Measurements from ENCODE around the gene SWT1.
"Not testable (repeated sequence)": the region's sequence is repeated elsewhere in the genome, so short reads cannot be mapped to it uniquely, and the experiment has no call there.

The SWT1 gene

DNA sequence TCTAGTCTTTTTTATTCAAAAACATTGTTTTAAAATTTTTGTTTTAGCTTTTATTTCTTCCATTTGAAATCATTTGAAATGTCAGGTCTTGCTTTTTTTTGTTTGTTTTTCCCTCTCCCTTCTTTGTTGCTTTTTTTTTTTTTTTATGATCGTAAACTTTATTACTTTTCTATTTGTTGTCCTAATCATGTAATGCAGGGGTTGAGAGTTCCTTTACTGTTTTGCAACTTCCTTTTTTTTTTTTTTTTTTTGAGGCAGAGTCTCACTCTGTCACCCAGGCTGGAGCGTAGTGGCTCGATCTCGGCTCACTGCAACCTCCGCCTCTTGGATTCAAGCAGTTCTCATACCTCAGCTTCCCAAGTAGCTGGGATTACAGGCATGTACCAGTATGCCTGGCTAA is 135.3 kb downstream of the SWT1 start:
- no peak for DNase-seq

DNA sequence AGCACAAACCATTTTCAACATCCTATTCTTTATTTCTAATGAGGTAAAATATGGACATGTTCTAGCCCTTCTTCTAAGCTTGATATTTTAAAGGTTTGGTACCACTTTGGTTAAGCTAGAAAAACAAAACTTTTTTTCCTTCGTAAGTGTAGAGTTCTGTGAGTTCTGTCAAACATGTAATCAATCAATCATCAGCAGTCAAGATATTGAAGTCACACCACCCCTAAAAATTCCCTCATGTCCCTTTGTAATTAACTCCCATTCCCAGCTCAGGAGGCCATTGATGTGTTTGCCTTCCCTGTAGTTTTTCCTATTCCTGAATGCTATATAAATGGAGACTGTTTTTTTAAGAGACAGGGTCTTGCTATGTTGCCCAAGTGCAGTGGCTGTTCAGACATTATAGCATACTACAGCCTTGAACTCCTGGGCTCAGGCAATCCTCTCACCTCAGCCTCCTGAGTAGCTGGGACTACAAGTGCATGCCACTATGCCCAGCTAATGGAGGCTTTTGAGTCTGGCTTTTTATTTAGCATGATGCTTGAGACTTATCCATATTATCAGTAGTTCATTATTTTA is 137.1 kb downstream of the SWT1 start:
- DNase-seq = no peak

DNA sequence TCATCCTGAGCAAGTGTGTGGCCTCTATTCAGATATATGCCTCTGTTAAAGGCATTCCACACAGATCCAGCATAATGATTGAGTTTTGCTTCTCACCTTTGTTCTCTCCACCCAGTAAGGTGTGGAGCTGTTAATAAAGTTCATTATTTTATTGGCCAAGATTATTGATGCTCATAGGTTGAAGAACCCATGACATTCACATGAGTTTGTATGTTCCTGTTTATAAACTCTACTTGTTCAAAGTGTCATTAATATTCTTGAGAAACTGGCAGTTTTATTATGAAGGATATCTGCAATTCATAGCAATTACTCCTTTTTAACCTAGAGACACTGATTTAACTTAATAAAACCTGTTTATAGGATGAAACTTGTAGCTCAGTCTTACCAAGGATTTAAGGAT is 138.1 kb downstream of the SWT1 start:
- DNase-seq = no peak

DNA sequence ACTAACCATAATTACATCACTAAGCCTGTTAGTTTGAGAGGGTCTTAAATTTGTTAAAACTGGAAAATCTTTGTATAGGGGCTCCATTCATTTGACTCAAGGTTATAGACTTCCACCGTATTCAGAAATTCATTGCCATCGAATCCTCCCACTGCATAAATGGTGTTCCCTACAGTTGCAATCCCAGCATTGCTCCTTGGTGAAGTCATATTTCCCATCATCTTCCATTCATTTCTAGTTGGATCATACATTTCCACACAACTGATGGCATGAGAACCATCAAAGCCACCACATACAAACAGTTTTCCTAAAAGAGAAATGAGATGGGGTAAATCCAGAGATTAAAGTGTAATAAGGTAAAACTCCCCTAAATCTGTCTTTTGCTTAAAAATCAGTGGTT is 141.0 kb downstream of the SWT1 start:
- DNase-seq = no peak

DNA sequence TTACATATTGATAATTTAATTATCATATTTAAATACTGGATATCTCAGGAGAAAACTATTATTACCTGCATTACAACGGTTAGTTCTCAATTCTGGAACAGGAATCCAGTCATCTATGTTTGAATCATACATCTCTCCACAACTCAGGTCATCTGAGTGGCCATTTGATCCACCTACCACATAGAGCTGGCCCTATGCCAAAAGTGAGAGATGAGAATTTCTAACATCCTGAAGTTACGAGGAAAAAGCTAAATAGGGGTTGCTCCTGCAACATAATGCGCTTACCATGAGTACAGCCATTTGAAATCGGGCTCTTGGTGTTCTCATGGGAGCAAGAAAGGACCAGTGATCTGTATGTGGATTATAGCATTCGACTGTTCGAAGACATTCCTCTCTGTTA is 143.2 kb downstream of the SWT1 start:
- DNase-seq = no peak

DNA sequence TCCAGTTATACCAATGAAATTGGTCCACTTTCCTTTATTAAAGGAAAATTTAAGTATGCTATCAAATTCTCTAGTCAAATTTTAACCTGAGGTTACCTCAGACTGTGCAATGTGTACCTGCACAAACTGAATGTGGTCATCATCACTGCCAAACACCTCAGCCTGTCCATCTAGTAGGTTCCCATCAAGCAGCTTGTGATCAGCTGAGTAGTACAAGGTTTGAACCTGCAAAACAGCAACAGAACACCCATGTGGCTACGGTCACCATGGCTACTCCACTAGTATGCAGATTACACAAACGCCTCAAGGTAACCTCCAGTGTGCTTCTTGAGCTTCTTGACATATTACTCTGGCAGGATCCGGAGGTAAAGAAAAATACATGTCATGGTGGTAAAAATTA is 148.5 kb downstream of the SWT1 start:
- no peak for DNase-seq

DNA sequence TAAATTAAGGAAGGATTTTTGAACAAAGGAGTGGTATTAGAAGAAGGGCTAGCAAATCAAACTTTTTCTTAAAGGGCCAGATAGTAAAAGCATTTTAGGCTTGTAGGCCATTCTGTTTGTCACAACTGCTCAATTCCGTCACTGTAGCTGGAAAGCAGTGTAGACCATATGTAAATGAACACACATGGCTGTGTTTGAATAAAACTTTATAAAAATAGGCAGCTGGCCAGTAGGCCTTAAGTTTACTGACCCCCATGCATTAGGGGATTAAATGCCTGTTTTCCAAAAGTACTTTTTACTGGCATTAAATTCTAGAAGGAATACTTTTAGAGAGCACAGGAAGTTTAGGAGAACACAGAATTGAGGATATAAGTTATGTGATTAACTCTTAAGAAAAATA is 151.2 kb downstream of the SWT1 start:
- no peak for DNase-seq

DNA sequence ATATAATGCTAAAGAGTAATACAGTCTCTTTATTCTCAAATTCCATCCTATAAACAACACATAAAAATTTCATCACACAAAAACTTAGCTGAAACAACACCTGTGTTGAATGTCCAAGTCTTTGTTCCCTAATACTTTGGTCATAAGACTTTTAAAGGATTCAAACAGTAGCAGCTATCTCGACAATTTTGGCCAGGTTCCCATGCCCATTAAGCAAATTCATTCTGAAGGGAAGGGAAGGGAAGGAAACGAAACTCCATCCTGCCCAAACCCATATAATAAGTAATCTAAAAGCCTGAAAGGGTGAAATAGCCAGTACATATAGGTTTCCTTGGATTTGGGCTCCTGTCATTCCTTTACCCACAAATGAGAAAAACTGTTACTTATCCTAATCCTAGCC is 152.6 kb downstream of the SWT1 start:
- no peak for DNase-seq

DNA sequence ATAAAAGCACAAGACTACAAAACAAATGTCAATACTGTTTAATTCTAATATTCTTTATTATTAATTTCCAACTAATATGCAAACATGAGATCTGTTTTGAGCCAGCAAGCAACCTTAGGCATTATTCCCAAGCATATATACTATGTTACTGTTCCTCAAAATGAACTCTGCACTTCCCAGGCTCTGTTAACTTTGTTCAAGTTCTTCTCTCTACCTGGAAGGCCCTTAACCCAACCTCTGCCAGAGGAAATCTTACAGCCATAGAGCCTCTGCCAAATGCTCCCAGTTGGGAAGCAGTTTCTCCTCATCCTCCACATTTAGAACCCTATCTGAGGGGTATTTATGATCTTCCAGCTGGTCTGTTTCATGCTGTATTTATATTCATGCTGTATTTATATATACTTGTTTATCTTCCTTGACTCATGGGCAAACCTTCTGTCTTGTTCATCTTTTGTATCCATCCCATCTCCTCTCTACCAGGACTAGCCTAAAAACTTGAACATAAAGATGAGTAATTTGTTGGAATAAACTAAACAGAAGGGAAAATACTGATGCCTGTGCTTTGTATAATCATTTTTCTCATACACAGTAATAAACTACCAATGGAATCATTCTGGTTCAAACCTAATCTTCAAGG is 154.7 kb downstream of the SWT1 start:
- no peak for DNase-seq

DNA sequence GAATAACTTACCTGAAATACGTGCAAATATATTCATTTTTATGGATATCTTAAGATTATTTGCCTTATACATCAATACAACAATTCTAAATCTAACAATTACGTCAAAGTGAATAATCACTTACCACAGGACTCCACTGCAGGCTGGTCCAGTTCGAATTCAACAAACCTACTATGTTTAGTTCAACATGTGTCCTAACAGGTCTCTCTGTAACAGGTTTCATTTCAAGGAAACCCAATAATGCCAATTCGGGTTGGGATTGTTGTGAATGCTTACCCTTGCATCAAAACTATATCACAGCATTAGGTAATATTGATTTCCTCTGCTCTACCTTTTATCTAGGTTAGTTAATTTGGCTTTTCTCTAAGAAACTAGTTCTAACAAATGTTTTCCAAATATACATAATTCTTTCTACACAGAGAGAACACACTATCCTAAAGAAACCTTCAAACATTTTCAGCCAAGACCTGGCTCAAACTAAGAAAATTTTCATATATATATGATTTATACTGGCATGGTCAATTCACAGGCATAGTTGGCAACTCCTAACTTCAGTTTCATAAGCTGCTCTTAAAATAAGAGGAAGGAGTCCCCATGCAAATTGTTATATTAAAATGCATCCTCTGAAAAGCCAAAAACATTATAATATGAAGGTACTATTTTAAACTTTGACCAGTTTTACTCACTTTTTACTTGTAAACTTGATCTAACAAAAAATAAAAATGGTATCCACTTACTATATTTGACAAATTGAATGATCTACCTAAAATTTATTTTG is 155.6 kb downstream of the SWT1 start:
- no peak for DNase-seq

DNA sequence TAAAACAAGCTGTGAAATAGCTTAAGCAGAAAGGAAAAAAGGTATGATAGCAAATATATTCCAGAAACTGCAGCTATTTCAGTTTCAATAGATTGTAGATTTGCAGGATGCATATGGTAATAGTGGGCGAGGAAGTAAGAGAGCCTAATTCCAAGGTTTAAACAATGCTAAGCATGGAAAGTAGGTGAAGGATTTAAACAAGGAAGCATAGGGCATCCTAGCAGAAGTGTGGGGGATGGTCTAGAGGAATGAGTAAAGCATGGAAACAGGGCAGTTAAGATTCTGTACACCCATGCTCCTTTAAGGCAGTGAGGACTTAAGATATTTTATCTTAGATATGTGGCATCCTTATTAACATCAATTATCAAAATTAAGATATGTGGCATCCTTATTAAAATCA is 157.4 kb downstream of the SWT1 start:
- DNase-seq = no peak

DNA sequence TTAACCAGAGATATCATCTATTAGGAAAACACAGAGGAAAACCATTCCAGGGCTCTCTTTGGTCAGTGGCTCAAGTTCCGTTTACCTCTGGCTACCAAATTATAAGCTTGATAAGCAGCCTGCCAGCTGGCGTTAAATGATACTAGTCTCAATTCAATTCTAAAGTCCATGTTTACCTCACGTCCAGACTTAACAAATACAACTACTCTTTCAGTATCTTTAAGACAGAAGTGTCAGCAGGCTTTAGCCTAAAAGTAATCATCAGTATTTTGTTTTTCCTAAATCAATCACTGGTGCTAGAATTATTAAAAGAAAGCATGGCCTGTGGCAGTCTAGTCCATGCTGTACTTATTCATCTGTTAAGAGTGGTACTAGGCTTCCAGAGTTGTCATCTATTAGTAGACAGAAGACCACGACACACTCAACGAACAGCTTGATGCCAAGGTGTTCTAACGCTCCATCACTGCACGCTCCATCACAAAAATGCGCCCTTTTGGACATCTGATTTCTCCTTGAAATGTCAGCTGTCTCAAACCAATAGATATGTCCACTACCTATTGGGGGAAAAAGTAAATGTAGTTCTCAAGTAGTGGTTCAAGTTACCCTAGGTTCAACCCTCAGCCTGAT is 158.6 kb downstream of the SWT1 start:
- DNase-seq = no peak

DNA sequence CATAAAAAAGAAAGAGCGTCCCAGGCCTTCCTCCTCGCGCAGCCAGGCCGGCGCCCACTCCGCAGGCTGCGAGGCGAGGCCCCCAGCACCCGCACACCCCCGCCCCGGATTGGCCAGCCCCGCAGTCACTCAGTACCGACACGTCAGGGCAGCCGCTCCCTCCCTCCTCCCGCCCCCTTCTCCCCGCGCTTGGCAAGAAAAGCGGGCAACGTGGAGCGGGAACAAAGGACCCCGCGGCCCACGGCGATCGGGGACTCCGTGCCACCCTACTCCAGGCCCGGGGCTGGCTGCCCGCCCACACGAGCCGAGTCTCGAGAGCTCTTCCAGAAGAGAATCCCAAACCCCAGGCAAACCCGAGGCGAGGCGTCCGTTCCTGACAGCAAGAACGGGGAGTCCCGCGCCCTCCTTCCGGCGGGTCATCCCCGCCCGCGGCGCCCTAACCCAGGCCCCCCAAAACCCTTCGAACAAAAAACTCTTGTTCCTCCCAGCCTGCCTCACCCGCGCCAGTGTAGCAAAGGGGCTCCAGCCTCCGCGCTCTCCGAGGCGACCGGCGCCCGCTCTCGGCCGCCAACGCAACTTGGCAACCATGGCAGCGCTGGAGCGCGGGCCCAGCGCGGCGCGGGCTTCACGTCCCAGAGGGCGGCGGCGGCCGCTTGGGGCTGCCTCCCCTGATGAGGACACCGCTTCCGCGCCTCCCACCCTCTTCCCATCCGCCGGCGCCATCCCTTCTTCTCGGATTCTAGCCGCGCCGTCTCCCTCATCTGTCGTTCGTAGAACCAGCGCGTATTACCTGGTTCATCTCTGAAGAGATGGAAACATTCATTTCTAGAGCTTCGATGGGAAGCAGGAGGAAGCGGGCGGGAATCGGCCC is 159.4 kb downstream of the SWT1 start:
- DNase-seq = peak; percentile 57 to 80

DNA sequence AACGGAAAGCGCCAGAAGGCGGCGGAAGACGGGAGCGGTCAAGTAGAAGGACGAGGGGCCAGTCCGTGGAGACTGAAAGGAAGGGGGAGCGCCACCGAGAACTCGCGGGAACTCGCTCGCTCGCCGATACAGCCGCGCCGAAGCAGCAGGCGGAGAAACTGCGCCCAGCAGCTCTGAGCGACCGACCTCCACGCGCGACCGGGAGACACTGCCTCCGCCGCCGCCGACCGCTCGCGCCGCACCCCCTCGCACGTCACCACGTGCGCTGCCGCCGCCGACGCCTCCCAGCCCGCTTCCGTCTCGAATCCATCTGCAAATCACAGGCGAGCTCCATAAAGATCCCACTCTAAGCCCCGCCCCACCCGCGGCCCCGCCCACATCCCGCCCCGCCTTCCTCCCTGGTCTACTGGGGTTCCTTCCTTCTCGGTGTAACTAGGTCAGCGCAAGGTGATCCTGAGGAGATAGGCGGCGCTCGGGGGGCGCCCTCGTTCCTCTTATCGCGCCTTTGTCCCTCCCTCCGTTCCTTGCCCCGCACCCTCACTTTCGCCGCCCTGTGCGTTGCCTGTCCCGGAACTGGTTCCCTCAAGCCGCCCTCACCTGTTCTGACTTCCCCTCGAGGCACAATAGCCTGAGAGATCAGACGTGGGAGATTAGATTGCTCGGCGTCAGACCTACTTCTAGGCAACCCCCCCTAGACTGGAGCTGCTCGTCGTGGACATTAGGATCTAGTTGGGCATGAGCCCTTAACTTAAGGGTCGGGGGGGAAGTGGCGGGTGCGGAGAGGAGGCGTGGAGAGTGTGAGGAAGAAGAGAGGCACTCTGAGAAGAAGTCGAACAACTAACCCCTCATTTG is 160.3 kb downstream of the SWT1 start, which contains the start of gene IVNS1ABP:
Gene IVNS1ABP, minus strand, starts transcription at position 210 of the 852 bp plus-strand sequence. CDS start 7,750 bp downstream, outside the sequence.
- DNase-seq = peak; percentile 88 to 90

DNA sequence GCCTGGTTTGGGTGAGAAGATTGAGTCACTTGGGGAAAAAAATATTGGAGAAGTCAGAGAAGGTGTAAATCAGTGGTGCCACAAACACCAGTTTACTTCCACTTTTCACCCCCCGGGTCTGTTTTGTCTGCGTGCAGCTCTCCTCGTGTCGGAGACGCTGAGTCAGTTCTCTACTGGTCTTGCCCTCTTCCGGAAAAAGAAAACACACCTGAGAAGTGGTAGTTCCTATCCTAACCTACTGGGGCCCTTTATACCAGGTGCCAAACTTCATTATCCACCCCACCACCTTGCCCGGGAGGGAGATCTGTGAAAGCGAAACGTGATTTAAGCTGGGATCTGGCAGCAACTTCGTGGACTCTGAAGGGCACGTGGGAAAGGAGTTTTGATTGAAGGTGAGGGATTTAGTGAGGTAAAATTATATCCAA is 160.9 kb downstream of the SWT1 start:
- DNase-seq = no peak

DNA sequence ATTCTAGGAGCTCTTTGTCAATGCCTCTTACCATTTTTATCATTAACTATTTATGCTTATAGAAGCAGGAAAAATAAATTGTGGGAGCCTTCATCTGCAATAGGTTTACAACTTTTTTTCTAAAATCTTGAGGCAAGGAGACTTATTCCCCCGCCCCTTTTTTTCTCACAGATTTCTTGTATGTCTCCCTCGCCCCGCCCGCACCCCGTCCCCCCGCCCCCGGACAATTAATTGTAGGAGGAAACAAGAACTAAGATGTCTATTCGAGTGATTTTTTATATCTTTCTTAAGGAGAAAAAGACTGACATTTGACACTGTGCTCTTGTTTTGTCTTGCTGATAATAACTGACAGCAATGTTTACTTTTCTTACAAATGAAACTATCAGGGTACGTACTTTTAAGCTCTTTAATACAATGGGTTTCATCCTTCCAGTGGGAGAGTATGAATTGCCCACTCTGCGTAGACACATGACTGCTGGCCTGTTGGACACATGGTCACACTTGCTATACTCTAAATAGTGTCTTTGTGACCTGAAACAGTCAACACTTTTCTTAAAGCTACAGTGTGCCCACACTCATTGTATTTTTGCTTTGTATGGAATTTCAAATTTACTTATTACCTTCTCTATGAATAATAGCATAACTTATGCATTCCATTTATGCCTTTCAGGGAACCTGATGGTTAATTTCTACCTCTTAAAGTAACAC is 161.6 kb downstream of the SWT1 start:
- DNase-seq = no peak

DNA sequence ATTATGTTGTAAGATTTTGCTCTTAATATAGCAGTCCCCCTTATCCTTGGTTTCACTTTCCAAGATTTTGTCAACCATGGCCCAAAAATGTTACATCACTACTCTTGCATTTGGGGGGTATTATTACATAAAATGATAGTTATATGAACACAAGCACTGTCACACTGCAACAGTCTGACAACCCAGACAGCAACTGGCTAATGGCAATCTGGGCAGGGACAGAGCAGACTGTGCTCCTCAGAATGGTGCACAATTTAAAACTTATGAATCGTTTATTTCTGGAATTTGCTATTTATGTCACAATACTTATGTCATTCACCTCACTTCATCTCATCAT is 162.1 kb downstream of the SWT1 start:
- no peak for DNase-seq

DNA sequence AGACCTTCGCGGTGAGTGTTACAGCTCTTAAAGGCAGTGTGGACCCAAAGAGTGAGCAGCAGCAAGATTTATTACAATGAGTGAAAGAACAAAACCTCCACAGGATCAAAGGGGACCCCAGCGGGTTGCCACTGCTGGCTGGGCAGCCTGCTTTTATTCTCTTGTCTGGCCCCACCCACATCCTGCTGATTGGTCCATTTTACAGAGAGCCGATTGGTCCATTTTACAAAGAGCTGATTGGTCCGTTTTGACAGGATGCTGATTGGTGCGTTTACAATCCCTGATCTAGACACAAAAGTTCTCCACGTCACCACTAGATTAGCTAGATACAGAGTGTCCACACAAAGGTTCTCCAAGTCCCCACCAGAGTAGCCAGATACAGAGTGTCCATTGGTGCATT is 164.1 kb downstream of the SWT1 start:
- not testable (repeated sequence) for DNase-seq

DNA sequence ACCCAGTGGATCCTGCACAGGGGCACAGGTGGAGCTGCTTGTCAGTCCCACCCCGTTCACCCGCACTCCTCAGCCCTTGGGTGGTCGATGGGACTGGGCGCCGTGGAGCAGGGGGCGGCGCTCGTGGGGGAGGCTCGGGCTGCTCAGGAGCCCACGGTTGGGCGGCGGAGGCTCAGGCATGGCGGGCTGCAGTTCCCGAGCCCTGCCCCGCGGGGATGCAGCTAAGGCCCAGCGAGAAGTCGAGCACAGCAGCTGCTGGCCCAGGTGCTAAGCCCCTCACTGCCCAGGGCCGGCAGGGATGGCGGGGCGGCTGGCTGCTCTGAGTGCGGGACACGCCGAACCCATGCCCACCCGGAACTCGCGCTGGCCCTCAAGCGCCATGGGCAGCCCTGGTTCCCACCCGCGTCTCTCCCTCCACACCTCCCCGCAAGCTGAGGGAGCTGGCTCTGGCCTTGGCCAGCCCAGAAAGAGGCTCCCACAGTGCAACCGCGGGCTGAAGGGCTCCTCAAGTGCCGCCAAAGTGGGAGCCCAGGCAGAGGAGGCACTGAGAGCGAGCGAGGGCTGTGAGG is 164.8 kb downstream of the SWT1 start:
- not testable (repeated sequence) for DNase-seq

DNA sequence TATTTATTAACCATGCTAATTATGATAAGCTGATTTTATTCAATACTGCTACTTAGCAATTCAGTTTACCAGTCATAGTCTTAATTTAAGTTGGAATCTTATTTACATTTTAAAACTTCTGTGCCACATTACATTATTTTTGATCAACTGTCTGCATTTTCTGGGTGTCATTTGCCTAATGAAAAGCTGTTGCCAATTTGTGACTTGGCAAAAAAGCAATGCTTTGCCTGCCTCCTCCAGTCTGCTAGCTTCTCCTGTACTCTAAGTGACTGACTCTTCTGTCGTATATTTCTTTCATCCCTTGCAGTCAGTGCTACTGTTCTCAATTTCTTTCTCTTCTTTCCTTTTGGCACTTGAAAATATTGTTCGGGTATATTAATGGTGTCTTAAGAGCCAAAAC is 165.7 kb downstream of the SWT1 start:
- no peak for DNase-seq

DNA sequence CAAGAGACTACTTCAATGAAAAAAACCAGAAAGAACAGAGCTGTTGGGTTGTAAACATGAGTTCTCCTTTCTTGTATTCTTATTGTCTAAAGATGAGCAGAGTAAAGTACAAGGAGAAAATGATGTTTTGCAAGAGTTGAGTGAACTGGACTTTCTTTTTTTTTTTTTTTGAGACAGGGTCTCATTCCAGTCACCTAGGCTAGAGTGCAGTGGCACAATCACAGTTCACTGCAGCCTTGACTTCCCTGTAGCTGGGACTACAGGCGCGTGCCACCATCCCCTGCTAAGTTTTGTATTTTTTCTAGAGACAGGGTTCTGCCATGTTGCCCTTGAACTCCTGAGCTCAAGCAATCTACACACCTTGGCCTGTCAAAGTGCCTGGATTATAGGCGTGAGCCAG is 167.2 kb downstream of the SWT1 start:
- no peak for DNase-seq
